Neuron (in vitro differentiated cells): Measurements from ENCODE around the gene ZMYM1.
"Not testable (repeated sequence)": the region's sequence is repeated elsewhere in the genome, so short reads cannot be mapped to it uniquely, and the experiment has no call there.

ENCODE experiments used
- H2AFZ ChIP-seq: one replicate; pipeline ENCODE4 v1.6.1; 2013; ENCODE audit warnings: low read depth, mild to moderate bottlenecking, inconsistent platforms, low read length, moderate library complexity
- H3K27me3 ChIP-seq: one replicate; pipeline ENCODE4 v1.6.1; 2013; ENCODE audit warnings: low read length; ENCODE audit not compliant: insufficient read depth
- H3K36me3 ChIP-seq: one replicate; pipeline ENCODE4 v1.6.1; 2013; ENCODE audit warnings: low read length; ENCODE audit not compliant: insufficient read depth
- H3K4me1 ChIP-seq: one replicate; pipeline ENCODE4 v1.6.1; 2013; ENCODE audit warnings: low read length; ENCODE audit not compliant: insufficient read depth
- H3K4me3 ChIP-seq: 2 replicates; pipeline ENCODE4 v1.5.1; 2013; ENCODE audit warnings: mild to moderate bottlenecking, low read length, moderate library complexity
- H3K9me3 ChIP-seq: one replicate; pipeline ENCODE4 v1.6.1; 2013; ENCODE audit warnings: low read length

Gene ZMYM1

GRCh38 chr1:35049116-35049515, 30.1 kb upstream of the ZMYM1 start:
- Histone ChIP-seq H3K4me3 (no peak overlapping the region), H3K4me1 (no peaks in the 10 kb centered on the region), H3K27me3 (no peaks in the 10 kb centered on the region), H3K36me3 (no peaks in the 10 kb centered on the region), H3K9me3 (no peaks in the 10 kb centered on the region), H2AFZ (no peak overlapping the region)

DNA sequence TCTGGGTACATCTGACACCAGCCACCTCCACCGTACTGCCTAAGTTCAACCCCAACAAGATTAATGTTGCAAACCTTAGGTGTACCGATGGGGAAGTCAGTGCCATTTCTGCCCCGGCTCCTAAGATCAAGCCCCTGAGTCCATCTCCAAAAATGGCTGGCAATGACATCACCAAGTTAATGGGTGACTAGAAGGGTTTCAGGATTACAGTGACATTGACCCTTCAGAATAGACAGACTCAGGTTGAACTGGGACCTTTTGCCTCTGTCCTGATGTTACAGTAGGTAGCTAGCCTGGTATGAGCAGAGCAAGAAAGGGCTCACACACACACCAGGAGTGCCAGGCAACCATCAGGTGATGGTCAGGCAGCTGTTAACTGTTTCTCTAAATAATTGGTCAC, 25.8 kb upstream of the ZMYM1 start:
- H3K36me3 ChIP-seq: no peaks in the 10 kb centered on the region
- H3K4me1 ChIP-seq: no peaks in the 10 kb centered on the region
- H3K4me3 ChIP-seq: no peak overlapping the region
- H3K9me3 ChIP-seq: no peaks in the 10 kb centered on the region
- no peaks in the 10 kb centered on the region for H3K27me3 ChIP-seq
- no peak overlapping the region for H2AFZ ChIP-seq

- H3K9me3 ChIP-seq, H3K36me3 ChIP-seq, H3K27me3 ChIP-seq, H3K4me1 ChIP-seq, H2AFZ ChIP-seq, H3K4me3 ChIP-seq: not testable (repeated sequence)
These were observed 24.9 kb upstream of the ZMYM1 start for GRCh38 chr1:35054282-35054681.

- H3K27me3 ChIP-seq, H2AFZ ChIP-seq, H3K36me3 ChIP-seq, H3K4me3 ChIP-seq, H3K4me1 ChIP-seq, H3K9me3 ChIP-seq: not testable (repeated sequence)
These were observed 20.9 kb upstream of the ZMYM1 start for GRCh38 chr1:35058321-35058720.

GRCh38 chr1:35058988-35059387, 20.2 kb upstream of the ZMYM1 start:
- H3K9me3 ChIP-seq: no peaks in the 10 kb centered on the region
- H3K4me3 ChIP-seq: no peak overlapping the region
- no peaks in the 10 kb centered on the region for H3K36me3 ChIP-seq
- H3K27me3 ChIP-seq: no peaks in the 10 kb centered on the region
- H2AFZ ChIP-seq: no peak overlapping the region
- H3K4me1 ChIP-seq: no peaks in the 10 kb centered on the region

GRCh38 chr1:35062518-35063196, 16.5 kb upstream of the ZMYM1 start:
- H3K27me3 ChIP-seq: no peaks in the 10 kb centered on the region
- no peaks in the 10 kb centered on the region for H3K9me3 ChIP-seq
- no peak overlapping the region for H2AFZ ChIP-seq
- no peaks in the 10 kb centered on the region for H3K4me1 ChIP-seq
- no peaks in the 10 kb centered on the region for H3K36me3 ChIP-seq
- H3K4me3 ChIP-seq: no peak overlapping the region

- no peaks in the 10 kb centered on the region for H3K27me3 ChIP-seq
- no peak overlapping the region for H3K4me3 ChIP-seq
- H3K9me3 ChIP-seq: no peaks in the 10 kb centered on the region
- H3K4me1 ChIP-seq: no peaks in the 10 kb centered on the region
- no peak overlapping the region for H2AFZ ChIP-seq
- H3K36me3 ChIP-seq: no peaks in the 10 kb centered on the region
These were observed 14.9 kb upstream of the ZMYM1 start for GRCh38 chr1:35064265-35064664.

- Histone ChIP-seq H3K27me3 (no peaks in the 10 kb centered on the region), H3K36me3 (no peaks in the 10 kb centered on the region), H3K9me3 (no peaks in the 10 kb centered on the region), H2AFZ (no peak overlapping the region), H3K4me1 (no peaks in the 10 kb centered on the region), H3K4me3 (no peak overlapping the region)
These were observed 9.4 kb upstream of the ZMYM1 start for GRCh38 chr1:35069746-35070145.

- no peaks in the 10 kb centered on the region for H3K36me3 ChIP-seq
- H3K9me3 ChIP-seq: no peaks in the 10 kb centered on the region
- H2AFZ ChIP-seq: no peak overlapping the region
- no peaks in the 10 kb centered on the region for H3K4me1 ChIP-seq
- no peak overlapping the region for H3K4me3 ChIP-seq
- no peaks in the 10 kb centered on the region for H3K27me3 ChIP-seq
These were observed 5.8 kb upstream of the ZMYM1 start for GRCh38 chr1:35073265-35073811.

DNA sequence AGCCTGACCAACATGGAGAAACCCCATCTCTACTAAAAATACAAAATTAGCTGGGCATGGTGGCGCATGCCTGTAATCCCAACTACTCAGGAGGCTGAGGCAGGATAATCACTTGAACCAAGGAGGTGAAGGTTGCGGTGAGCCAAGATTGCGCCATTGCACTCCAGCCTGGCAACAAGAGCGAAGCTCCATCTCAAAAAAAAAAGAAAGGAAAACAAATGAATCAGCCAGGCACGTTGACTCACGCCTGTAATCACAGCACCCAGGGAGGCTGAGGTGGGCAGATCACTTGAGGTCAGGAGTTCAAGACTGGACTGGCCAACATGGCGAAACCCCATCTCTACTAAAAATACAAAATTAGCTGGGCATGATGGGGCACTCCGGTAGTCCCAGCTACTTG, 2.8 kb upstream of the ZMYM1 start:
- H3K4me1 ChIP-seq, H2AFZ ChIP-seq, H3K4me3 ChIP-seq, H3K36me3 ChIP-seq, H3K9me3 ChIP-seq, H3K27me3 ChIP-seq: not testable (repeated sequence)

GRCh38 chr1:35080171-35080854, 1.1 kb downstream of the ZMYM1 start:
- H3K4me3 ChIP-seq: peak overlapping the region; percentile 97
- H3K9me3 ChIP-seq: peaks cover 5% of the 10 kb centered on the region

DNA sequence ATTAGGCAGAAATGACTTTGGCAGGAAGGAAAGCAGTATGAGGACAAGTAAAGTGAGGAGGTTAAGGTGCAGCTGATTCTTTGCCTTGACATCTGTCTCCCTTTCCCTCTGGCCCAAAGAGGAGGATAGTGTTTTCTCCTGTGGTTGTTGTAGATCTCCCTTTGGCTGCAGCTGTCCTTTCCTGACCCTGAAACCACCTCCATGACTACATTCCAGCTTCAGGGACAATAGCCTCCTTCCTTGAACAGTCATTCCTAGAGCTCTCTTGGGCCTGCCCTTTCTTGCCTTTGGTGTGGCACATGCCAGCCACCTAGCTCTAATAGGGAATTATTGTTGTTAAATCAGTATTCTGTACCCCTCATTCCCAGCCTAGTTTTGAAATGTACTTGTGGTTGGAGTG, 6.2 kb downstream of the ZMYM1 start:
- Histone ChIP-seq H3K4me1 (no peaks in the 10 kb centered on the region), H3K9me3 (peaks cover 5% of the 10 kb centered on the region), H3K36me3 (peaks cover 17% of the 10 kb centered on the region), H3K4me3 (no peak overlapping the region), H2AFZ (no peak overlapping the region), H3K27me3 (no peaks in the 10 kb centered on the region)

More at GRCh38 chr1:35080171-35080854, 1.1 kb downstream of the ZMYM1 start:
- Histone ChIP-seq H3K4me1 (peaks cover 8% of the 10 kb centered on the region), H2AFZ (no peak overlapping the region), H3K36me3 (peaks cover 13% of the 10 kb centered on the region), H3K27me3 (no peaks in the 10 kb centered on the region)

DNA sequence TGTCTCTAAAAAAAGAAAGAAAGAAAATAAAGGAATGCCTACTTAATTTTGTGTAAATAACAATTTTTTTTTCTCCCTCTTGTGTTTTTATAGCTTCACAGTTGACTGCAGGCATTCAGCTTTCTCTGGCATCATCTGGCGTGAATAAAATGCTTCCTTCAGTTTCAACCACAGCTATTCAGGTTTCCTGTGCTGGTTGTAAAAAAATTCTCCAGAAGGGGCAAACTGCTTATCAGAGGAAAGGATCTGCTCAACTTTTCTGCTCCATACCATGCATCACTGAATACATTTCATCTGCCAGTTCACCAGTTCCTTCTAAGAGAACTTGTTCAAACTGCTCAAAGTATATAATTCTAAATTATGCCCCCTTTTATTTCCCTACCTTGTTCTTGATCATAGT, 18.0 kb downstream of the ZMYM1 start:
- peaks cover 74% of the 10 kb centered on the region for H3K36me3 ChIP-seq
- no peak overlapping the region for H3K4me3 ChIP-seq
- no peaks in the 10 kb centered on the region for H3K9me3 ChIP-seq
- no peak overlapping the region for H2AFZ ChIP-seq
- H3K4me1 ChIP-seq: no peaks in the 10 kb centered on the region
- H3K27me3 ChIP-seq: no peaks in the 10 kb centered on the region
